Germinal center (tissue), 1 donor: ENCODE data around the gene ASB8.
A peak's percentile ranks its signal among the peaks of the same experiment; 100 is the strongest.
"Not testable (repeated sequence)": the region's sequence is repeated elsewhere in the genome, so short reads cannot be mapped to it uniquely, and the experiment has no call there.

Experiments used
- DNase-seq: peaks from one replicate; pipeline ENCODE4 v3.0.0; 2012; ENCODE audit warnings: mixed read lengths, low spot score

Gene ASB8

GRCh38 chr12:48142818-48143674 lies 14.3 kb downstream of the ASB8 start:
- DNase-seq, result no peak

GRCh38 chr12:48135027-48135426 lies 22.3 kb downstream of the ASB8 start:
- DNase-seq, result no peak

GRCh38 chr12:48132826-48133225 lies 24.5 kb downstream of the ASB8 start:
- no peak for DNase-seq

- DNase-seq, result no peak
These were observed 25.8 kb downstream of the ASB8 start for GRCh38 chr12:48131517-48131916.

GRCh38 chr12:48129376-48129775 lies 27.9 kb downstream of the ASB8 start:
- DNase-seq, result no peak

- DNase-seq, result no peak
These were observed 28.5 kb downstream of the ASB8 start for GRCh38 chr12:48128800-48129199.

- DNase-seq, result no peak
These were observed 30.2 kb downstream of the ASB8 start for GRCh38 chr12:48126953-48127630.

- DNase-seq, result no peak
These were observed 31.3 kb downstream of the ASB8 start for GRCh38 chr12:48125985-48126384.

- DNase-seq, result not testable (repeated sequence)
These were observed 31.8 kb downstream of the ASB8 start for GRCh38 chr12:48125542-48125941.

- DNase-seq, result no peak
These were observed 34.1 kb downstream of the ASB8 start for GRCh38 chr12:48123169-48123568.

- no peak for DNase-seq
These were observed 35.1 kb downstream of the ASB8 start for GRCh38 chr12:48122065-48122834.

- no peak for DNase-seq
These were observed 35.8 kb downstream of the ASB8 start for GRCh38 chr12:48121522-48121921.

- DNase-seq, result no peak
These were observed 37.5 kb downstream of the ASB8 start for GRCh38 chr12:48119834-48120195.

- peak; percentile 89 for DNase-seq
These were observed 38.1 kb downstream of the ASB8 start, which contains the start of gene PFKM for GRCh38 chr12:48119078-48119833. TSS of gene PFKM (plus strand) at chr12:48119364. CDS start at chr12:48122775, 3,411 bp downstream.

GRCh38 chr12:48118284-48118871 lies 38.9 kb downstream of the ASB8 start:
- DNase-seq, result no peak

- no peak for DNase-seq
These were observed 41.4 kb downstream of the ASB8 start for GRCh38 chr12:48115957-48116356.

GRCh38 chr12:48111312-48111693 lies 46.0 kb downstream of the ASB8 start:
- not testable (repeated sequence) for DNase-seq

GRCh38 chr12:48110691-48111311 lies 46.5 kb downstream of the ASB8 start:
- no peak for DNase-seq

GRCh38 chr12:48109424-48109823 lies 47.9 kb downstream of the ASB8 start:
- no peak for DNase-seq

GRCh38 chr12:48106681-48107613 lies 50.4 kb downstream of the ASB8 start:
- DNase-seq, result no peak
